ENCODE measurements around the gene TNRC18.

DNA sequence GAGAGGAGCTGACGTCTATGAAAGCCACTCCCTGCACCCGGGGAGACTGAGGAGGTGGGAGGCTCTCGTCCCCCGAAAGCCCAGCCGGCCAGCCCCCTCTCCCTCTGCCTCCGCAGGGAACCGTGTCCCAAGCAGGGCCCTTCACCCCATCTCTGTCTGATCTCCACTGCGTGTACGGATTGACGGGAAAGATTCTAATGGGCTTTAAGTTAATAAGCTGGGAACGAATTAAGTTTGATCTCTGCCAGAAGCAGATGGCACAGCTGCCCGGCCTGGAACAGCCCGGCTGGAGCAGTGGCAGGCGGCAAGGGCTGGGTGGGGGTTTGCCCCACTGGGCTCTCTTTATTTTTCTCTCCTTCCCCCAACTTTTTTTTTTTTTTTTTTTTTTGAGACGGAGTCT, 147.0 kb downstream of the TNRC18 start:
- TF ChIP-seq, protein P1, sequence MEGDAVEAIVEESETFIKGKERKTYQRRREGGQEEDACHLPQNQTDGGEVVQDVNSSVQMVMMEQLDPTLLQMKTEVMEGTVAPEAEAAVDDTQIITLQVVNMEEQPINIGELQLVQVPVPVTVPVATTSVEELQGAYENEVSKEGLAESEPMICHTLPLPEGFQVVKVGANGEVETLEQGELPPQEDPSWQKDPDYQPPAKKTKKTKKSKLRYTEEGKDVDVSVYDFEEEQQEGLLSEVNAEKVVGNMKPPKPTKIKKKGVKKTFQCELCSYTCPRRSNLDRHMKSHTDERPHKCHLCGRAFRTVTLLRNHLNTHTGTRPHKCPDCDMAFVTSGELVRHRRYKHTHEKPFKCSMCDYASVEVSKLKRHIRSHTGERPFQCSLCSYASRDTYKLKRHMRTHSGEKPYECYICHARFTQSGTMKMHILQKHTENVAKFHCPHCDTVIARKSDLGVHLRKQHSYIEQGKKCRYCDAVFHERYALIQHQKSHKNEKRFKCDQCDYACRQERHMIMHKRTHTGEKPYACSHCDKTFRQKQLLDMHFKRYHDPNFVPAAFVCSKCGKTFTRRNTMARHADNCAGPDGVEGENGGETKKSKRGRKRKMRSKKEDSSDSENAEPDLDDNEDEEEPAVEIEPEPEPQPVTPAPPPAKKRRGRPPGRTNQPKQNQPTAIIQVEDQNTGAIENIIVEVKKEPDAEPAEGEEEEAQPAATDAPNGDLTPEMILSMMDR (IDR thresholded peaks at IDR 0.05), result no peak
- no peak for TF ChIP-seq POLR2AphosphoS5 (IDR thresholded peaks at IDR 0.05)
